Uterus (tissue), 4 donors: ENCODE data around the gene FDX2. TPM values are rescaled to one million over a fixed set of nuclear protein-coding genes. Genes with fewer than 3 reads are reported as not detected.
A peak's percentile ranks its signal among the peaks of the same experiment; 100 is the strongest.
"Not testable (repeated sequence)": the region's sequence is repeated elsewhere in the genome, so short reads cannot be mapped to it uniquely, and the experiment has no call there.

ENCODE experiments used
- DNase-seq, 2 donors: peaks; one replicate each; pipeline ENCODE4 v3.0.0-alpha.2; 2019 to 2020
- H3K27ac ChIP-seq, 2 donors: fragments of 200-600 bp; sonication (generic); 1 replicate in 1 of 2; 2 replicates in 1 of 2; pipeline ENCODE4 v1.5.1; 2016 to 2018
- H3K27me3 ChIP-seq, 2 donors: fragments of 200-600 bp; sonication (generic); one replicate each; pipeline ENCODE4 v1.5.1; 2018 to 2019; ENCODE audit warnings: control low read depth in 1 of 2
- H3K36me3 ChIP-seq, 2 donors: fragments of 200-600 bp; sonication (generic); one replicate each; pipeline ENCODE4 v1.5.1; 2019; ENCODE audit warnings: control low read depth in 1 of 2
- H3K4me1 ChIP-seq, 2 donors: fragments of 200-600 bp; sonication (generic); one replicate each; pipeline ENCODE4 v1.5.1; 2018 to 2019; ENCODE audit warnings: control low read depth in 1 of 2
- H3K4me3 ChIP-seq, 2 donors: fragments of 200-600 bp; sonication (generic); 1 replicate in 1 of 2; 2 replicates in 1 of 2; pipeline ENCODE4 v1.5.1; 2018 to 2019; ENCODE audit warnings: mild to moderate bottlenecking in 1 of 2
- H3K9me3 ChIP-seq, 2 donors: fragments of 200-600 bp; sonication (generic); one replicate each; pipeline ENCODE4 v1.5.1; 2019; ENCODE audit warnings: control low read depth in 1 of 2
- POLR2A ChIP-seq, 2 donors: fragments of 450-650 bp; IDR thresholded peaks; one replicate each; pipeline ENCODE4 v1.6.1; 2016; ENCODE audit warnings: antibody characterized with exemption in 2 of 2, mild to moderate bottlenecking in 1 of 2, moderate library complexity in 1 of 2
- intact Hi-C: fragments of 100-400 bp; cut with DNase I; formaldehyde crosslinking; loops from one replicate; pipeline ENCODE4 v1.15.1; 2023; ENCODE audit warnings: low total_unique reads
- total RNA-seq, 4 donors: library from RNA; depleted of rRNA in 3 of 4; stranded (reverse); fragments of >200 nt in 3 of 4; gene quantifications; one replicate each; pipeline versions ENCODE4 v1.1.0 to v1.2.4, GENCODE V29; 2014 to 2023
- TF ChIP-seq, protein P1 (sequence below), 4 experiments: fragments of 200-600 bp in 2 of 4; fragments of 450-650 bp in 2 of 4; sonication (generic) in 2 of 4; IDR thresholded peaks; one replicate each; pipeline ENCODE4 v1.5.1; 2016 to 2019; ENCODE audit warnings: antibody characterized with exemption in 4 of 4, mild to moderate bottlenecking in 2 of 4, moderate library complexity in 1 of 4
- donor health status: DM: yes; HTN: yes; CAD: no.

Gene FDX2
- total RNA-seq, 4 donors from 2014 or later: 1.5 to 12.7 (median 4.9) TPM

DNA sequence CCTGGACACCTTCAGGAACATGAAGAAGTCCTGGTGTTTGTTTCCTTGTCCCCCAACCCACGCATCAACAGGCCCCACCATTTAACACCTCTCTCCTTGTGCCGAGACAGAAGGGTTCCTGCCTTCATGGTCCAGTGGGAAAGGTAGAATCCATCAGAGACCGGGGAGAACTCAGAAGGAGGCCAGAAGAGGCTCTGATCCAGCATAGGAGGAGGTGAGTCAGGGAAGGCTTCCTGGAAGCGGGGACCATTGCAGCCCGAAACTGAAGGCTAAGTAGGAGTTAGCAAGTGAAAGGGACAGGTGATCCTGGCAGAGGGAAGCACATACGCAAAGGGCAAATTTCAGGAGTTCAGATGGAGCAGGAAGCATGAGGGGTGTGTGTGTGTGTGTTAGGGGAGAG is 23.1 kb upstream of the FDX2 start:
- DNase-seq: no peak
- Histone ChIP-seq H3K36me3 (no peaks in the 10 kb centered on the region), H3K4me1 (no peaks in the 10 kb centered on the region), H3K9me3 (no peaks in the 10 kb centered on the region), H3K27me3 (no peaks in the 10 kb centered on the region), H3K4me3 (no peak overlapping the region), H3K27ac (no peak overlapping the region)
- intact Hi-C loops: loop anchor here (10.0 kb wide), 1 partner anchor 46 kb away; the partner anchor contains the start of gene TYK2
- TF ChIP-seq, protein P1, sequence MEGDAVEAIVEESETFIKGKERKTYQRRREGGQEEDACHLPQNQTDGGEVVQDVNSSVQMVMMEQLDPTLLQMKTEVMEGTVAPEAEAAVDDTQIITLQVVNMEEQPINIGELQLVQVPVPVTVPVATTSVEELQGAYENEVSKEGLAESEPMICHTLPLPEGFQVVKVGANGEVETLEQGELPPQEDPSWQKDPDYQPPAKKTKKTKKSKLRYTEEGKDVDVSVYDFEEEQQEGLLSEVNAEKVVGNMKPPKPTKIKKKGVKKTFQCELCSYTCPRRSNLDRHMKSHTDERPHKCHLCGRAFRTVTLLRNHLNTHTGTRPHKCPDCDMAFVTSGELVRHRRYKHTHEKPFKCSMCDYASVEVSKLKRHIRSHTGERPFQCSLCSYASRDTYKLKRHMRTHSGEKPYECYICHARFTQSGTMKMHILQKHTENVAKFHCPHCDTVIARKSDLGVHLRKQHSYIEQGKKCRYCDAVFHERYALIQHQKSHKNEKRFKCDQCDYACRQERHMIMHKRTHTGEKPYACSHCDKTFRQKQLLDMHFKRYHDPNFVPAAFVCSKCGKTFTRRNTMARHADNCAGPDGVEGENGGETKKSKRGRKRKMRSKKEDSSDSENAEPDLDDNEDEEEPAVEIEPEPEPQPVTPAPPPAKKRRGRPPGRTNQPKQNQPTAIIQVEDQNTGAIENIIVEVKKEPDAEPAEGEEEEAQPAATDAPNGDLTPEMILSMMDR (IDR thresholded peaks at IDR 0.05): no peak
- no peak for TF ChIP-seq POLR2A (IDR thresholded peaks at IDR 0.05)

DNA sequence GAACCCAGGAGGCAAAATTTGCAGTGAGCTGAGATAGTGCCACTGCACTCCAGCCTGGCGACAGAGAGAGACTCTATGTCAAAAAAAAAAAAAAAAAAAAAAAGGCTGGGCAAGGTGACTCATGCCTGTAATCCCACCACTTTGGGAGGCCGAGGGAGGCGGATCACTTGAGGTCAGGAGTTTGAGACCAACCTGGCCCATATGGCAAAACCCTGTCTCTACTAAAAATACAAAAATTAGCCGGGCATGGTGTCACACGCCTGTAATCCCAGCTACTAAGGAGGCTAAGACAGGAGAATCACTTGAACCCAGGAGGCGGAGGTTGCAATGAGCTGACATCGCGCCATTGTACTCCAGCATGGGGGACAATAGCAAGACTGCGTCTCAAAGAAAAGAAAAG is 20.9 kb upstream of the FDX2 start:
- H3K9me3 ChIP-seq, H3K4me1 ChIP-seq, H3K27me3 ChIP-seq, DNase-seq, H3K27ac ChIP-seq, H3K4me3 ChIP-seq, H3K36me3 ChIP-seq: not testable (repeated sequence)
- intact Hi-C loops: loop anchor here (10.0 kb wide), 1 partner anchor 48 kb away; the partner anchor contains the start of gene TYK2

DNA sequence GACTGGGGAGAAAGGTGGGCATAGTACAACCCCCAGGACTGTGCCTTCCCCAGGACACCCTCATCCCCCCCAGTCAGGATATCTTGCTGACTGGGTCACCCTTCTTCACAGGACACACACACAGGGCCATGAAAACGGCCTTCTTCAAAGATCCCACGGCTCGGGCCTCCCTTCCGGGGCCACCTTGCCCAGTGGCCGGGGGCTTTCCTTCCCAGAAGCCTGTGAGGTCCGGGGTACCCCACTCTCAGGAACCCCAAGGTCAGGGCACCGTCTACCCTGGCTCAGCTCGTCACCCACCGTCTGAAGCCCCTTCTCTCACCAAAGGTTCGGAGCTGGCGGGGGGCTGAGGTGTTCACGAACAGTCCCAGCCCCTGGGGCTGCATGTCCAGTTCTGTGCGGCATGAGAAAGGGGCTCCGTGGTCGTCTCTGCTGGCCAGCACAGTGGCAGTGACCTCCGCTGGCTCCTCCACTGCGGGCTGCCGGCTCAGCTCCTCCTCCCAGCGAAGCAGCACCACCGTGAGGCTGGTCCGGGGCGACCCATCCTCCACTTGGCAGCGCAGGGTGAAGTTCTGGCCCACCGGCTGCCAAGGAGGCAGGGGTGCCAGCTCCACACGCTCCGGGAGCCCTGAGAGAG is 19.7 kb upstream of the FDX2 start:
- Histone ChIP-seq H3K9me3 (no peaks in the 10 kb centered on the region), H3K4me3 (peak overlapping the region in 1 of 2 donors; percentile 77), H3K27ac (peak overlapping the region; percentile 38 to 52), H3K27me3 (no peaks in the 10 kb centered on the region), H3K36me3 (no peaks in the 10 kb centered on the region), H3K4me1 (peaks cover 0 to 5% of the 10 kb centered on the region in 2 donors)
- TF ChIP-seq POLR2A (IDR thresholded peaks at IDR 0.05): no peak
- TF ChIP-seq, protein P1 (IDR thresholded peaks at IDR 0.05): no peak
- intact Hi-C loops: loop anchor here (10.0 kb wide), 1 partner anchor 49 kb away; the partner anchor contains the start of gene TYK2
- DNase-seq: no peak

DNA sequence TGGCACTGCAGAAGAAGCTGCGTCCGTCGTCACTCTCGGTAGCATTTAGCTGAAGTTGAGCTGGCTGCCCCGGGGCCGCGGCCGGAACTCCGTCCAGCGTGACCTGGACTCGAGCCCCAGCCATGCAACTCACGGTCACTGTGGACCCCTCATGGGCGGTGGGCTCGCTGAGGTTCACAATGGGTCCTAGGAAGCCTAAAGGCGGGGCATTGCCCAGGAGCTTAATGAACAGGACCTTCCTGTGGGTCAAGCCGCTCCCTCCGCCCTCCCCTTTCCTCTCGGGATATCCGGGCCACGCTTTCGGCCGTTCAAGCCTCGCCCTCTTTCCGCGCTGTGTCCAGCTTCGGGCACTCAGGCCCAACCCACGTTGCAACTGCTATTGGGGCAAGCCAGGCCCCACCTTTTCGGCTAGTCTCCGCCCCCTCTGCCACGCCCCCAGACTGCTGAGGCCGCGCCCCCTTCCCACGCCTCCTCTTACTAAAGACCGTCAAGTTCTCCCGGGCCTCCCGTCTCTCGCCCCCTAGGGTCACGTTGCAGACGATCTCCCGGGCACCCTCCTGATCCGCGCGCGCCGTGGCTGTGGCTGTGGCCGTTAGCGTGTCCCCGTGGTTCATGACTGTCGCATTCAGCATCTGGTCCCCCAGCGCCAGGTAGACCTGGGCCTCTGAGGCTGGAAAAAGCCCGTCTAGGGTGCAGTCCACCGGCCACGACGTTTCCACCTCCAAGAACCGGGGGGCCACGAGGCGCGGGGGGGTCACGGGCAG is 19.0 kb upstream of the FDX2 start:
- no peaks in the 10 kb centered on the region for H3K36me3 ChIP-seq
- no peaks in the 10 kb centered on the region for H3K27me3 ChIP-seq
- peak overlapping the region; percentile 38 to 73 for H3K27ac ChIP-seq
- peak overlapping the region; percentile 77 to 99 for H3K4me3 ChIP-seq
- TF ChIP-seq, protein P1 (IDR thresholded peaks at IDR 0.05): no peak
- peak in 1 of 2 donors; percentile 61 for TF ChIP-seq POLR2A (IDR thresholded peaks at IDR 0.05)
- intact Hi-C loops: loop anchor here (10.0 kb wide), 1 partner anchor 50 kb away; the partner anchor contains the start of gene TYK2
- H3K4me1 ChIP-seq: peaks cover 0 to 5% of the 10 kb centered on the region in 2 donors
- peak; percentile 97 to 98 for DNase-seq
- no peaks in the 10 kb centered on the region for H3K9me3 ChIP-seq

DNA sequence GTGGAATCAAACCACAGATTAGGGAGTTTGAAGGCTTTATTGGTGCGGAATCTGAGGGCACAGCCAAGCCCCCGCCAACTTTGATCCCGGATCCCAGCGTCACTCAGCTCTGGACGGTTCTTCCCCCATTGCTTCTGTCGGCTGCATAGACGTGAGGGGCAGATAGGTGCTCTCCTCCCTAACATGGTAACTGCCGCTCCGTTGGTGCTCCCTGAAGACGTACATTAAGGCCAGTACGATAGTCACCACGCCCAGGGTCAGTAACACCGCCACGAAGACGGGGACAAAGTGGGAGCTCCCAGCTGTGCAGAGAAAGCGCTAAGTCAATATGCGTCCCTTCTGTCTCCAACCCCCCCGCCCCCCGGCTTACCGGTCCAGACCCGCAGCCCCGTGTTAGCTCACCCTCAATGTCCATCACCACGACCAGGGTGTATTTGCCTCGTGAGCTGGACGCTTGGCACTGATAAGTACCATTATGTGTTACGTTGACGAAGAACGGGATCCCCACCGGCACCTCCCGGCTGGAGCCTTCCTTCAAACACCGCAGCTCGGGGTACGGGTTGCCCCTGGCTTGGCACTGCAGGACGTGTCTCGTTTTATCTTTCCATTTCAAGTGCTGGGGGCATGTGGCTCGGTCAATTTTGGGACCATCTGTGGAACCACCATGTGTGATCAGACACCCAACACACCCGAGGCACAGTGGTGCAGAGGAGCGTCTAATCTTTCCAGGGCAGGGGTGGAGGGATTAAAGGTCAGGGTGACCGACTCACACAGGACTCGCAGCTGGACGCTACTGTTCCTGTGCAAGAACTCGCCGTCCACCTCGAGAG is 18.2 kb upstream of the FDX2 start:
- intact Hi-C loops: loop anchor here (10.0 kb wide), 1 partner anchor 51 kb away; the partner anchor contains the start of gene TYK2
- Histone ChIP-seq H3K9me3 (no peaks in the 10 kb centered on the region), H3K4me1 (peaks cover 0 to 5% of the 10 kb centered on the region in 2 donors), H3K4me3 (peak overlapping the region; percentile 77 to 99), H3K27me3 (no peaks in the 10 kb centered on the region), H3K36me3 (no peaks in the 10 kb centered on the region), H3K27ac (peak overlapping the region; percentile 94 to 96)
- DNase-seq: no peak
- TF ChIP-seq, protein P1 (IDR thresholded peaks at IDR 0.05): peak in 1 of 4 experiments; percentile 7
- TF ChIP-seq POLR2A (IDR thresholded peaks at IDR 0.05): no peak
